DND-41 (cell line): ENCODE measurements around the gene C2CD2.
"Not testable (repeated sequence)": the region's sequence is repeated elsewhere in the genome, so short reads cannot be mapped to it uniquely, and the experiment has no call there.

Experiments
- ATAC-seq: fragments of 200-7000 bp; cut with Tn5 transposase; 3 replicates; pipeline ENCODE4 v1.9.1; 2021; ENCODE audit warnings: low read depth; ENCODE audit not compliant: insufficient read depth
- DNase-seq: peaks from one replicate; pipeline ENCODE4 v3.0.0-alpha.2; 2020
- H2AFZ ChIP-seq: 2 replicates; pipeline ENCODE4 v1.6.0; 2012; ENCODE audit warnings: low read depth, low read length
- H3K27ac ChIP-seq: 2 replicates; pipeline ENCODE4 v1.5.1; 2012; ENCODE audit warnings: low read length, inconsistent platforms
- H3K27me3 ChIP-seq: fragments of 200-600 bp; sonication (generic); 2 replicates; pipeline ENCODE4 v1.6.0; 2012; ENCODE audit warnings: low read length, mild to moderate bottlenecking, inconsistent platforms; ENCODE audit not compliant: insufficient read depth, poor library complexity
- H3K36me3 ChIP-seq: 2 replicates; pipeline ENCODE4 v1.5.1; 2012; ENCODE audit warnings: low read length, inconsistent platforms; ENCODE audit not compliant: insufficient read depth
- H3K4me1 ChIP-seq: 2 replicates; pipeline ENCODE4 v1.5.1; 2012; ENCODE audit warnings: mild to moderate bottlenecking, low read length; ENCODE audit not compliant: insufficient read depth
- H3K4me2 ChIP-seq: 2 replicates; pipeline ENCODE4 v1.6.0; 2012; ENCODE audit warnings: mild to moderate bottlenecking, moderate library complexity, low read length, inconsistent platforms; ENCODE audit not compliant: insufficient read depth
- H3K4me3 ChIP-seq, 2 experiments: fragments of 200-600 bp in 1 of 2; shearing (Covaris generic) in 1 of 2; 2 replicates each; pipeline ENCODE4 v1.5.1; 2012 to 2016; ENCODE audit warnings: inconsistent platforms in 2 of 2, low read length in 2 of 2, mild to moderate bottlenecking in 2 of 2, low read depth in 1 of 2, moderate library complexity in 1 of 2
- H3K79me2 ChIP-seq: 2 replicates; pipeline ENCODE4 v1.6.0; 2012; ENCODE audit warnings: low read length, inconsistent platforms; ENCODE audit not compliant: insufficient read depth
- H3K9ac ChIP-seq: 2 replicates; pipeline ENCODE4 v1.6.0; 2012; ENCODE audit warnings: low read depth, mild to moderate bottlenecking, inconsistent platforms, low read length, moderate library complexity
- H3K9me3 ChIP-seq: 2 replicates; pipeline ENCODE4 v1.5.1; 2012; ENCODE audit warnings: low read length, moderate library complexity, mild to moderate bottlenecking, inconsistent platforms; ENCODE audit not compliant: insufficient read depth, severe bottlenecking
- H4K20me1 ChIP-seq: 2 replicates; pipeline ENCODE4 v1.6.0; 2012; ENCODE audit warnings: low read length; ENCODE audit not compliant: insufficient read depth
- CTCF ChIP-seq: IDR thresholded peaks from 2 replicates; pipeline ENCODE4 v1.5.1; 2012; ENCODE audit warnings: borderline replicate concordance, low read length, moderate library complexity, mild to moderate bottlenecking; ENCODE audit not compliant: poor library complexity, severe bottlenecking; ENCODE audit errors: extremely low read depth
- EZH2 ChIP-seq: IDR thresholded peaks from 3 replicates; pipeline ENCODE4 v1.6.1; 2012; ENCODE audit warnings: borderline replicate concordance, low read depth, mild to moderate bottlenecking, moderate library complexity, low read length, inconsistent platforms; ENCODE audit not compliant: severe bottlenecking

C2CD2 gene

GRCh38 chr21:41960386-41960785, 6.6 kb upstream of the C2CD2 start:
- Histone ChIP-seq H3K4me1 (peaks cover 13% of the 10 kb centered on the region), H3K9me3 (no peaks in the 10 kb centered on the region), H2AFZ (no peak overlapping the region), H4K20me1 (no peaks in the 10 kb centered on the region), H3K4me2 (no peak overlapping the region), H3K4me3 (no peak overlapping the region), H3K27ac (no peak overlapping the region), H3K9ac (no peak overlapping the region), H3K36me3 (no peaks in the 10 kb centered on the region), H3K79me2 (no peaks in the 10 kb centered on the region), H3K27me3 (no peaks in the 10 kb centered on the region)
- DNase-seq (no peak), ATAC-seq (no peak)
- TF ChIP-seq CTCF (no peak), EZH2 (no peak)

DNA sequence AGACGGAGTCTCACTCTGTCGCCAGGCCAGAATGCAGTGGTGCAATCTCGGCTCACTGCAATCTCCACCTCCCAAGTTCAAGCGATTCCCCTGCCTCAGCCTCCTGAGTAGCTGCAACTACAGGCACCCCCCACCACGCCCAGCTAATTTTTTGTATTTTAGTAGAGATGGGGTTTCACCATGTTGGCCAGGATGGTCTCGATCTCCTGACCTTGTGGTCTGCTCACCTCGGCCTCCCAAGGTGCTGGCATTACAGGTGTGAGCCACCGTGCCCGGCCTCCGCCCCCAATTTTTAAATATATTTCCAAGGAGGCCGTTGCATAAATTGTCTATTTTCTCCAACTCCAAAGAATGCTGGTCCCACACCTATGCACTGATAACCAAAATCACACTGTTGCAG, 5.9 kb upstream of the C2CD2 start:
- not testable (repeated sequence) for DNase-seq, H4K20me1 ChIP-seq, H3K27me3 ChIP-seq, H3K9me3 ChIP-seq, H2AFZ ChIP-seq, H3K36me3 ChIP-seq, H3K79me2 ChIP-seq, H3K4me2 ChIP-seq, ATAC-seq, H3K4me3 ChIP-seq, H3K9ac ChIP-seq, H3K27ac ChIP-seq
- H3K4me1 ChIP-seq: peaks cover 13% of the 10 kb centered on the region

DNA sequence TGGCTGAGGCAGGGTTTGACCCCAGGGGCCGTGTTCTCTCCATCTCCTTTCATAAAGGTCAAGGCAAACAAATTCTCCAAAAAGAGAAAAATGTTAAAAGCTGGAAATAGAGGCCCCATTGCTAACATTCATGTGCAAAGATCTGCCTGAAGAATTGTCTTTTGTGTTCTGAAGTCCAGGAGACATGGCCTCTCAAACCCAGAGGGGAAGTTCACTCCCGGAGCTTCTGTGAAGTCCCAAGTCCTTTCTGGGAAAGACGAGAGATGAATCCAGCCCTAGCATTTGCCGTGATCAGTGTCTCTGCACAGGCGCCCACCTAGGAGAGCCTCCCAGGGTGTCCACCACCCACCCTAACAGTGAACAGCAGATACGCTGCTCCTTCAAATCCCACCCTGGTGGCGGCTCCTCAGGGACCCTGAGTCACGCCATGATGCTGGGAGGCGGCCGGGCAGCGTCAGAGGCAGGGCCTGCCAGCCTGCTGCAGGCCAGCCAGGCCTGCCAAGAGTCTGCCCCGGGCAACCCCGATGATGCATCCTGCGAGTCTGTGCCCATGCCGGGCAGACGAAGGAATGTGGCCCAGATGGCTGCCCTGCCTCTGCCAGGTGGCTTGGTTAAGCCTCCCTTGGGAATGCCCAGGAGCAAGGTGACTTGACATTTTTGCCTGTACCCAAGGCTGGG, 5.2 kb upstream of the C2CD2 start:
- H2AFZ ChIP-seq: no peak overlapping the region
- TF ChIP-seq CTCF: no peak
- no peak for TF ChIP-seq EZH2

GRCh38 chr21:41957991-41958766, 4.4 kb upstream of the C2CD2 start:
- H4K20me1 ChIP-seq: no peaks in the 10 kb centered on the region
- ATAC-seq: no peak
- H3K4me3 ChIP-seq: no peak overlapping the region

More for the DNA sequence above, 5.2 kb upstream of the C2CD2 start:
- no peak overlapping the region for H3K4me3 ChIP-seq
- H3K27ac ChIP-seq: no peak overlapping the region
- no peaks in the 10 kb centered on the region for H4K20me1 ChIP-seq
- no peaks in the 10 kb centered on the region for H3K36me3 ChIP-seq
- H3K79me2 ChIP-seq: no peaks in the 10 kb centered on the region
- no peak overlapping the region for H3K9ac ChIP-seq
- ATAC-seq (no peak), DNase-seq (no peak)
- no peaks in the 10 kb centered on the region for H3K9me3 ChIP-seq
- H3K4me1 ChIP-seq: peaks cover 18% of the 10 kb centered on the region
- H3K27me3 ChIP-seq: peaks cover 5% of the 10 kb centered on the region
- H3K4me2 ChIP-seq: no peak overlapping the region

More at GRCh38 chr21:41957991-41958766, 4.4 kb upstream of the C2CD2 start:
- Histone ChIP-seq H3K9me3 (no peaks in the 10 kb centered on the region), H3K27me3 (peaks cover 5% of the 10 kb centered on the region), H3K27ac (no peak overlapping the region), H3K36me3 (no peaks in the 10 kb centered on the region), H3K9ac (no peak overlapping the region), H3K4me2 (no peak overlapping the region), H3K4me1 (peaks cover 19% of the 10 kb centered on the region), H2AFZ (no peak overlapping the region), H3K79me2 (no peaks in the 10 kb centered on the region)
- no peak for DNase-seq
- TF ChIP-seq CTCF: no peak
- no peak for TF ChIP-seq EZH2
